IPS-18a (cell line): ENCODE measurements around the gene CELSR1.

ENCODE experiments used
- H3K27ac ChIP-seq: one replicate; pipeline ENCODE4 v1.5.1; 2013; ENCODE audit warnings: low read length
- H3K27me3 ChIP-seq: one replicate; pipeline ENCODE4 v1.6.1; 2013; ENCODE audit warnings: mild to moderate bottlenecking, low read length; ENCODE audit not compliant: control insufficient read depth, insufficient read depth
- H3K36me3 ChIP-seq: one replicate; pipeline ENCODE4 v1.6.1; 2013; ENCODE audit warnings: low read depth, low read length; ENCODE audit not compliant: control insufficient read depth
- H3K4me1 ChIP-seq: one replicate; pipeline ENCODE4 v1.6.1; 2013; ENCODE audit warnings: low read depth, low read length; ENCODE audit not compliant: control insufficient read depth
- H3K4me3 ChIP-seq: one replicate; pipeline ENCODE4 v1.5.1; 2013; ENCODE audit warnings: low read length
- H3K9ac ChIP-seq: one replicate; pipeline ENCODE4 v1.6.1; 2013; ENCODE audit warnings: mild to moderate bottlenecking, low read length, moderate library complexity
- H3K9me3 ChIP-seq: one replicate; pipeline ENCODE4 v1.6.1; 2013; ENCODE audit warnings: low read depth, low read length; ENCODE audit not compliant: control insufficient read depth

Gene CELSR1

DNA sequence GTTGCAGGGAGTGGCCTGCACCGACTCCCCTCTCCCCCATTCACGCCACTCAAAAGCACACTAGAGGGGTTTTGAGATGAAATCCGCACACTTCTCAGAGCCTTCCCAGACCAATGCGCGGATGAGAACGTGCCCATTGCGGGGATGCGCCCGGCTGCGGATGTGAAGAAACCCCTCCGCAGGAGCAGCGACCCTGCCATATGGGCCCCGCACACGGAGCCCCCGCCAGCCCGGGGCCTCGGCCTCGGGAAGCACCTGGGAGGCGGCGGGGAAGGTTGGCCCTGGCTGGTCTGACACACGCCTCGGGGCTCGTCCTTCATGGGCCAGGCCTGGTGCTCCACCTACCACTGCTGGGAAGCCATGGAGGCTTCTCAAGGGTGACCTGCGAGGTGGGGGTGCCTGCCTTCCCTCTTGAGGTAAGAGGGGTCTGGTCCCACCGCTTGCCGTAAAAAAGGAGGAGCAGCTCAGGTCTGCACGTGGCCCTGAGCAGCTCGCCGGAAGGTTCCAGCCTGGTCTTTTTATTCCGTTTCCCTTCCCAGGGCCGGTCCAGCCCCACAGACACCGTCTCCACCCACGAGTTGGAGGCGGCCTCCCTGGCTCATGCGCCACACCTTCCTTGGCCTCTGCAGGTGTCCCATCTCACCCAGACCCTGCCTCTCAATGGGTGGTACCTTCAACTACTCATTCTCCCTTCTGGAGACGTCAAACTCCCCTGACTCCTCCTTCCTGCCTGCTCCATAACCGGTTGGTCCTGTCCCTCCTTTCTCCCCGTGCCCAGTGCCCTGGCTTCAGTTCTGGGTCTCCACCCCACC is 162.6 kb downstream of the CELSR1 start:
- H3K27me3 ChIP-seq = no peaks in the 10 kb centered on the region
- H3K9ac ChIP-seq = no peak overlapping the region
- H3K4me3 ChIP-seq = no peak overlapping the region
- H3K36me3 ChIP-seq = no peaks in the 10 kb centered on the region
- H3K9me3 ChIP-seq = no peaks in the 10 kb centered on the region
- H3K27ac ChIP-seq = no peak overlapping the region
- peaks cover 23% of the 10 kb centered on the region for H3K4me1 ChIP-seq

DNA sequence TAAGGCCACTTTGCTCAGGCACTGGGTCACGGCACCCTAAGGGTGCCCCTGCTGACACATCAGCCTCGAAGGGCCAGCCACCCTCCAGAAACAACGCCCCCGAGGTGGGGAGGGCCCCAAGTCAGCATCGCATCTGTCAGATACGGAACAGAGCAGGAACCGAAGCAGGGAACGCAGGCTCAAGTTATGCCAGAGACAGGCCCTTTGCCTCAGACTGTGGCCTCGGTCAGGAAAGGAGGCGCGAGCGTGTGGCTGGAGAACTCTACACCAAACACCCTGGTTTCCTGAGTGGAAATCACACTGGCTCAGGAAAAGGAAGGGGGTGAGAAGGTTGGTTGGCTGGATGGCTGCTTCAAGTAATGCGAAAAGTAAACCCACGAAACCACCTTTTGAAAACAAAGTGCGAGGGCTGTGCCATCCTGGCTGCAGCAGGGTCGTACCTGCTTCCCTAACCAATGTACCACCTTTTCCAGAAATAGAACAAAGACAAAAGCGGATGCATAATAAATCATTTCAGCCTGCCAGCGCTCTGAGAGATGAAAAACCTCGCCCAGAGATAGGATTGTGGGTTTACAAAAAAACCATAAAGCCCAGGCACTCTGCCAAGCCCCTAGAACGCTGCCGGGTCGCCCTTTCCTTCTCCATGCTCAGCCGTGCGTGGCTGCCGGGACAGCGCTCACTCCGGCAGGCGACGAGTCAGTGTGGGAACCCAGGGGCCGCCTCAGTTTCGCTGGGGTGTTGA is 163.3 kb downstream of the CELSR1 start:
- Histone ChIP-seq H3K36me3 (no peaks in the 10 kb centered on the region), H3K9ac (no peak overlapping the region), H3K27ac (no peak overlapping the region), H3K27me3 (no peaks in the 10 kb centered on the region), H3K9me3 (no peaks in the 10 kb centered on the region), H3K4me1 (peaks cover 22% of the 10 kb centered on the region), H3K4me3 (no peak overlapping the region)

- no peak overlapping the region for H3K27ac ChIP-seq
- peaks cover 13% of the 10 kb centered on the region for H3K4me1 ChIP-seq
- no peaks in the 10 kb centered on the region for H3K36me3 ChIP-seq
- H3K9me3 ChIP-seq = no peaks in the 10 kb centered on the region
- H3K4me3 ChIP-seq = no peak overlapping the region
- no peak overlapping the region for H3K9ac ChIP-seq
- no peaks in the 10 kb centered on the region for H3K27me3 ChIP-seq
Observed at GRCh38 chr22:46373159-46373558, 164.3 kb downstream of the CELSR1 start.

- Histone ChIP-seq H3K9ac (no peak overlapping the region), H3K4me1 (peaks cover 11% of the 10 kb centered on the region), H3K4me3 (no peak overlapping the region), H3K36me3 (no peaks in the 10 kb centered on the region), H3K9me3 (no peaks in the 10 kb centered on the region), H3K27me3 (no peaks in the 10 kb centered on the region), H3K27ac (no peak overlapping the region)
Observed at GRCh38 chr22:46372686-46373085, 164.7 kb downstream of the CELSR1 start.

DNA sequence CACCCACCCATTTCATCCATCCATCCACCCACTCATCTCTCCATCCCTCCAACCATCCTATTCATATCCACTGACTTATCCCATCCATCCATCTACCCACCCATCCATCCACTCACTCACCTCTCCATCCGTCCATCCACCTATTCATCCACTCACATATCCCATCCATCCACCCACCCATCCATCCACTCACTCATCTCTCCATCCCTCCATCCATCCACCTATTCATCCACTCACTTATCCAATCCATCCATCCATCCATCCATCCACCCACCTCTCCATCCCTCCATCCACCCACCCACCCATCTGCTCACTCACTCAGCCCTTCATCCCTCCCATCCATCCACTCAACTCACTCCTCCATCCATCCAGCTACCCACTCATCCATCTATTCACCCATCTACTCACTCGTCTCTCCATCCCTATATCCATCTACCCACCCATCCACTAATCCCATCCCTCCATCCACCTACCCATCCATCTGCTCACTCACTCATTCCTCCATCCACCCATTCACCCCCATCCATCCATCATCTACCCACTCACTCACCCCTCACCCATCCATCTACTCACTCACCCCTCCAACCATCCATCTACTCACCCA is 165.7 kb downstream of the CELSR1 start:
- Histone ChIP-seq H3K4me3 (no peak overlapping the region), H3K9me3 (no peaks in the 10 kb centered on the region), H3K9ac (no peak overlapping the region), H3K27me3 (no peaks in the 10 kb centered on the region), H3K4me1 (peaks cover 3% of the 10 kb centered on the region), H3K36me3 (no peaks in the 10 kb centered on the region), H3K27ac (no peak overlapping the region)

- Histone ChIP-seq H3K4me1 (peaks cover 3% of the 10 kb centered on the region), H3K4me3 (no peak overlapping the region), H3K9me3 (no peaks in the 10 kb centered on the region), H3K27ac (no peak overlapping the region), H3K36me3 (no peaks in the 10 kb centered on the region), H3K9ac (no peak overlapping the region), H3K27me3 (no peaks in the 10 kb centered on the region)
Observed at GRCh38 chr22:46370584-46371291, 166.7 kb downstream of the CELSR1 start.

DNA sequence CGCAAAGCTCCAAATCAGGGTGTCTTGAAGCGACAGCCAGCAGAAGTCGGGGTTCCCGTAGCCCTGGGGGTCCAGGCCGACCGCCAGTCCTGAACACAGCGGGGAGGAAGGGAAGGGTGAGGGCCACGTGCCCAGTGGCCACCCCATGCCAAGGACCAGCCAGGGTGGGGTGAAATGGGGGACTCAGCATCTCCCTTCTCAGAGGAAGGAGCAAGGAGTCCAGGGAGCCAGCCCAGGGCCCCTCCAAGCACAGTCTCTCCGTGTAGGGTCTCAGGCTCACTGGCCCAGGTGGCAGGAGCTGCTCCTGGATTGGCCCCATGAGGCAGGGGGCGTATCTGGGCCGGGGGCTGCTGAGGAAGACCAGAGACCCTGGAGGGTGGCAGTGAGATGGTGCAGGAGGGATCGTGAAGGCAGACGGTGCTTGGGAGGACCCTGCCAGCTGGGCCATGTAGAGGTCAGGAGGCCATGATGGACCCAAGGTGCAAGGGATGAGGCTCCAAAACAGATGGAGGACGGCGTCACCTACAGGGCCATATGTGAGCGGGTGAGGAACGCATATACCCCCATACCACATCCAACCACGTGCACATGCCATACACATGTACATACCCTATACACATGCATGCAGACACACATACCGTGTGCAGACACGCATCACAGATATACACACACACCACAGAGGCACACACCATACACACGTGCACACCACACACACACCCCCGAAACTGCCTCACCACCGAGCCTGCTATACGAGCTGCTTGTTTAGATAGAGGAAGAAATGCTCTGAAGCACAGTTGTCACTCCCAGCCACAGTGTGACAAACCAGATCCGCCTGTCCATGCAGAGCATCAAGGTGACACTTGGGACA is 167.5 kb downstream of the CELSR1 start:
- Histone ChIP-seq H3K27me3 (no peaks in the 10 kb centered on the region), H3K9ac (no peak overlapping the region), H3K4me1 (peaks cover 3% of the 10 kb centered on the region), H3K36me3 (no peaks in the 10 kb centered on the region), H3K27ac (no peak overlapping the region), H3K9me3 (no peaks in the 10 kb centered on the region), H3K4me3 (no peak overlapping the region)

- Histone ChIP-seq H3K27ac (no peak overlapping the region), H3K4me3 (no peak overlapping the region), H3K4me1 (peaks cover 3% of the 10 kb centered on the region), H3K9ac (no peak overlapping the region), H3K9me3 (no peaks in the 10 kb centered on the region), H3K36me3 (no peaks in the 10 kb centered on the region), H3K27me3 (no peaks in the 10 kb centered on the region)
Observed at GRCh38 chr22:46368871-46369715, 168.3 kb downstream of the CELSR1 start.

DNA sequence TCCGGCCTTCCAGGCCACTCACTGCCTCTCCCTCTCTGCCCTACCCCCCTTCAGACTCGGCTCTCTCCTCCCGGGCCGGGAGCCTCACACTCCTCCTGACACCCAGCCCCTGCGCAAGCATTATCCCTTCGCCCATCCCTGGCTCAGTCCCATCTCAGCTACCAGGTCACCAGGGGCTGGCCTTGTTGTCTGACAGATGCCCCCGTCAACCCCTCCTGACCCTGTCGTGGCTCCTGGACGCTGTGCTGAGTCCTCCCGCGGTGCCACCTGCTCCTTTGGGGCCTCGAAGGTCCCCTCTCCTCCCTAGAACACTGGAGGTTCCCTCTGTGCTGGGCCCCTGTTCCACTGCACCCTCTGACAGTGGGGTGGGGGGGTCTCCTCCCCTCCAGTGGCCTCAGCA is 169.0 kb downstream of the CELSR1 start:
- no peaks in the 10 kb centered on the region for H3K27me3 ChIP-seq
- H3K36me3 ChIP-seq = no peaks in the 10 kb centered on the region
- H3K4me1 ChIP-seq = peaks cover 3% of the 10 kb centered on the region
- no peak overlapping the region for H3K27ac ChIP-seq
- H3K9ac ChIP-seq = no peak overlapping the region
- no peaks in the 10 kb centered on the region for H3K9me3 ChIP-seq
- H3K4me3 ChIP-seq = no peak overlapping the region

DNA sequence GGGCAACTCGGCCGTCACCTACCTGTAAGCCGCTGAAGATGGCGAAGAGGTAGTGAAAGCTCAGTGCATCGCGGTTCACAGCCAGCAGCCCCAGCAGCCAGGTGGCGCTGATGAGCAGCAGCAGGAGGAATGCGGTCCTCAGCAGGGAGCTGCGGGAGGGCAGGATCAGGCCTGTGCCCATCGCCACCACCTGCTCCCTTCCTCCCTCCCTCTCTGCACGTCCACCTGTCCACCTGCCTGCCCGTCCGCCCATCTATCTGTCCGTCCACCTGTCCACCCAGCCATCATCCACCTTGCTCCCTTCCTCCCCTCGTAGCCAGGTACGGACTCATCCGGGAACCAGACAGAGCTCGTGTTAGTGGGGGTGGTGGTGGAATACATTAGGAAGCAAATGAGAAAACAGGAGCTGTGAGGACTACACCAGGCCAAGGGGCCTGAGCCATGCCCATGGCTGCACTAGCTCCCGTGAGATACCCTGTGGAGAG is 169.7 kb downstream of the CELSR1 start:
- Histone ChIP-seq H3K36me3 (no peaks in the 10 kb centered on the region), H3K4me3 (no peak overlapping the region), H3K27ac (no peak overlapping the region), H3K27me3 (no peaks in the 10 kb centered on the region), H3K9ac (no peak overlapping the region), H3K9me3 (no peaks in the 10 kb centered on the region), H3K4me1 (peaks cover 3% of the 10 kb centered on the region)
